Ramos (cell line): Measurements from ENCODE around the gene FOXF1.

ENCODE experiments used
- in situ Hi-C: fragments of 300-500 bp; cut with MboI; formaldehyde crosslinking; loops from one replicate; pipeline ENCODE4 v1.14.3; 2022; ENCODE audit warnings: low sequenced_read_pairs; ENCODE audit not compliant: unreplicated experiment

Gene FOXF1

GRCh38 chr16:86549076-86549892, 39.0 kb downstream of the FOXF1 start:
- in situ Hi-C loops, result no loop called here

- in situ Hi-C loops, result loop anchor here (25.0 kb wide), 1 partner anchor 737 kb away; no protein-coding TSS in a partner anchor
These were observed 39.5 kb downstream of the FOXF1 start for GRCh38 chr16:86549893-86550190.

- in situ Hi-C loops, result loop anchor here (25.0 kb wide), 1 partner anchor 737 kb away; no protein-coding TSS in a partner anchor
These were observed 40.0 kb downstream of the FOXF1 start for GRCh38 chr16:86550281-86550680.

- in situ Hi-C loops, result loop anchor here (25.0 kb wide), 1 partner anchor 734 kb away; no protein-coding TSS in a partner anchor
These were observed 43.0 kb downstream of the FOXF1 start for GRCh38 chr16:86553356-86553755.

GRCh38 chr16:86554599-86554916, 44.2 kb downstream of the FOXF1 start:
- in situ Hi-C loops, result loop anchor here (25.0 kb wide), 1 partner anchor 733 kb away; no protein-coding TSS in a partner anchor

GRCh38 chr16:86554917-86555703, 44.8 kb downstream of the FOXF1 start, which contains the start of gene MTHFSD:
Gene MTHFSD (minus strand): TSS chr16:86555235. CDS start chr16:86555184, 51 bp downstream.
- in situ Hi-C loops, result loop anchor here (25.0 kb wide), 1 partner anchor 732 kb away; no protein-coding TSS in a partner anchor

- in situ Hi-C loops, result loop anchor here (25.0 kb wide), 1 partner anchor 732 kb away; no protein-coding TSS in a partner anchor
These were observed 45.4 kb downstream of the FOXF1 start for GRCh38 chr16:86555704-86556075.

GRCh38 chr16:86556576-86556975, 46.2 kb downstream of the FOXF1 start:
- in situ Hi-C loops, result loop anchor here (25.0 kb wide), 1 partner anchor 731 kb away; no protein-coding TSS in a partner anchor

- in situ Hi-C loops, result loop anchor here (25.0 kb wide), 1 partner anchor 730 kb away; no protein-coding TSS in a partner anchor
These were observed 47.3 kb downstream of the FOXF1 start for GRCh38 chr16:86557587-86557986.

- in situ Hi-C loops, result loop anchor here (25.0 kb wide), 1 partner anchor 729 kb away; no protein-coding TSS in a partner anchor
These were observed 48.2 kb downstream of the FOXF1 start for GRCh38 chr16:86558355-86559193.

- in situ Hi-C loops, result loop anchor here (10.0 to 25.0 kb wide), 3 partner anchors 305 to 727 kb away; no protein-coding TSS in a partner anchor
These were observed 49.5 kb downstream of the FOXF1 start for GRCh38 chr16:86559802-86560305.

- in situ Hi-C loops, result loop anchor here (10.0 to 25.0 kb wide), 3 partner anchors 302 to 725 kb away; no protein-coding TSS in a partner anchor
These were observed 52.0 kb downstream of the FOXF1 start for GRCh38 chr16:86562356-86562755.

GRCh38 chr16:86563469-86564345, 53.4 kb downstream of the FOXF1 start:
- in situ Hi-C loops, result loop anchor here (10.0 to 25.0 kb wide), 3 partner anchors 301 to 724 kb away; no protein-coding TSS in a partner anchor
